Stimulated activated CD8-positive, alpha-beta memory T cell treated with anti-CD3 and anti-CD28 coated beads, Interleukin-7, amount 100 ng/mL, for 48 hours (primary cell): ENCODE measurements around the gene AP2B1.
"Not testable (repeated sequence)": the region's sequence is repeated elsewhere in the genome, so short reads cannot be mapped to it uniquely, and the experiment has no call there.

ENCODE experiments used
- DNase-seq, 2 donors: peaks; one replicate each; pipeline ENCODE4 v3.0.0-alpha.2; 2020; ENCODE audit warnings: low read depth in 1 of 2; ENCODE audit errors: extremely low read depth in 1 of 2

The AP2B1 gene

DNA sequence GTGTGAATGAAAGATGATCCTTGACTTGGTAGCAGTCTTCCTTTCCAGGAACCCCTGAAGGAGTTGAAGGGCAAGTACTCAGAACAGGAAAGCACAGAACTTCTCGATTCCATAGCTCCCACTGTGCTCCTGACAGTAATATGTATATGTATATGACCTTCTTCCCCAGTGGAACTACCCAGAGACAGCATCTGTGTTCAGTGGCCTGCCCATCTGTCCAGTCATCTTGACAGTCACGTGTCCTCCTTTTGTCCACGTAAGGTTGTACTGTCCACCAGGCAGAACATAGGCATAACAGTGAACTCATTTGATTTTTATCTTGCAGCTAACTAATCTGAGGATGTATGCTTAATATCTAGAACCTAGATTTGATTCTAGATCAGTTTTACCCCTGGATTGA is 106.5 kb downstream of the AP2B1 start:
- DNase-seq, result no peak

DNA sequence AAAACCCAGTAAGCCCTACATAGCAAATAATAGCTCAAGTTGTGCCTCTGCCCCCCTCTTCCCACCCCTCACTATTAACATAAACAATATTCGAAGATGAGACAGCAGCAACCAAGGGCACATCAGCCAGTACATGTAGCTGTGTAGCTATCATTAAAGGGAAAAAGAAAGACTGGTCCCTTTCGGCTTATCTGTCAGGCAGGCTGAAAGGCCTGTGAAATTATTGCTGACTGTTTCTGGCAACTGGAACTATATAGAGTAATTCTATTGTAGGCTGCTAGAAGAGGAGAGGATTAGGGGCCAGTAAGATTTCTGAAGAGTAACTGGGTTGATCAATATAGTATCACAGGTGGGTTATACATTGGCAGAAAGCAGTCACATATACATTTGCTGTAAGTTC is 107.8 kb downstream of the AP2B1 start:
- no peak for DNase-seq

DNA sequence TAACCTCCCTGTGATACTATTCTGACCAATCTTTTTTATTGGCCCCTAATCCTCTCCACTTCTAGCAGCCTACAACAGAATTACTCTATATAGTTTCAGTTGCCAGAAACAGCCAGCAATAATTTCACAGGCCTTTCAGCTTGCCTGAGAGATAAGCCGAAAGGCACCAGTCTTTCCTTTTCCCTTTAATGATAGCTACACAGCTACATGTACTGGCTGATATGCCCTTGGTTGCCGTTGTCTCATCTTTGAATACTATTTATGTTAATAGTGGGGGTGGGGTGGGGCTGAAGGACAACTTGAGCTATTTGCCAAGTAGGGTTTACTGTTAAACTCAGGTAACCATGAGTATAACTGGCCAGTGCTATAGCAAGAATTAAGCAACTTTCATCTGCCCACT is 108.5 kb downstream of the AP2B1 start:
- DNase-seq, result no peak

DNA sequence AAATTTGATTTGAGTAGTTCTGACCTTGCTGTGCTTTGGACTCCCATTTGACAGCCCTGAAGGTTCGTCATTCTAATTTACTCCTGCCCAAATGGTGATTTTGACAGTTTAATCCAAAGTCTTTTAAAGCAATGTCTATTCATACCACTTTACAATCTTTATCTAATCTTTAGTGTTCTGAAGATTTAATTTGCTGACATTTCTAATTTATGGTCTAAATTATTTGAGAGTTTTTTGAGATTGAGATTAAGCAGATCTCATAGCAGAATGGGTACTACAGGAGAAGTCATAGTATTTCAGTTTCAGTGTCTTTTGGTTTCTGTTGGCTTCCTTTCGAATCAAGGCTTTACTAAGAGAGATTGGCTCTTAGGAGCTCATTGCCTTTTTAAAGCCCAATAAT is 111.7 kb downstream of the AP2B1 start:
- no peak for DNase-seq

DNA sequence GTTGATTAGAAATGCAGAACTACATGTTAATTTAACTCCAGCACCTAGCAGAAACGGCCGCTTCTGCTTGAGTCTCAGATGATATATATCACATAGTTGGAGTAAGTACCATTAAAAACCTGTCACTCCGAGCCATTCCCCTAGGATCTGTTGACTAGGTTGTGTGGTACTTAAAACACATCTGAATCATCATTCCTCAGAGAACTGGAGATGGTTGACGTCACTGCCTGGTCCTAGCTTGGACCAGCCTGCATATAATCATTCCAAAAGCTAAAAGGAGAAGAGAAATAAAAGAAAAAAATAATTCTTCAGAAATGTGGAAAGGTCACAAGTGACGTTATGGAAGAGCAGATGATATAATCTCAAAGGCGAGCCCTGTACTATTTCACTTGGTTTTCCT is 113.0 kb downstream of the AP2B1 start:
- DNase-seq, result no peak

DNA sequence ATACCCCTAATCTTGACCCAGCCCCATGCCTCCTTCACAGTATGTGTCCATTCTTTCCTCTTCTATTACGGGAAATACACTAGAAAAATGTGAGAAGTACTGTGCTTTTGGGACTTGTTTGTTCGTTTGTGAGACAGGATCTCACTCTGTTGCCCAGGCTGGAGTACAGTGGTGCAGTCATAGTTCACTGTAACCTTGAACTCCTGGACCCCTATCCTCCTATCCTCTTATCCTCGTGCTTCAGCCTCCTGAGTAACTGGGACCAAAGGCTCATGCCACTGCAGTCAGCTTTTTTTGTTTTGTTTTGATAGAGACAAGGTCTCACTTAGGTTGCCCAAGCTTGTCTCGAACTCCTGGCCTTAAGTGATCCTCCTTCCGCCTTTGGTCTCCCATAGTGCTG is 114.4 kb downstream of the AP2B1 start:
- DNase-seq, result no peak

DNA sequence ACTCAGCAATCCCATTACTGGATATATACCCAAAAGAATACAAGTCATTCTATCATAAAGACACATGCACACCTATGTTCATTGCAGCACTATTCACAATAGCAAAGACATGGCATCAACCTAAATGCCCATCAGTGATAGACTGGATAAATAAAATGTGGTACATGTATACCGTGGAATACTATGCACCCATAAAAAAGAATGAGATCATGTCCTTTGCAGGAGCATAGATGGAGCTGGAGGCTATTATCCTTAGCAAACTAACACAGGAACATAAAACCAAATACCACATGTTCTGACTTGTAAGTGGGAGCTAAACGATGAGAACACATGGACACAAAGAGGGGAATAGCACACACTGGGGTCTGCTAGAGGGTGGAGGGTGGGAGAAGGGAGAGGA is 116.2 kb downstream of the AP2B1 start:
- DNase-seq, result not testable (repeated sequence)

DNA sequence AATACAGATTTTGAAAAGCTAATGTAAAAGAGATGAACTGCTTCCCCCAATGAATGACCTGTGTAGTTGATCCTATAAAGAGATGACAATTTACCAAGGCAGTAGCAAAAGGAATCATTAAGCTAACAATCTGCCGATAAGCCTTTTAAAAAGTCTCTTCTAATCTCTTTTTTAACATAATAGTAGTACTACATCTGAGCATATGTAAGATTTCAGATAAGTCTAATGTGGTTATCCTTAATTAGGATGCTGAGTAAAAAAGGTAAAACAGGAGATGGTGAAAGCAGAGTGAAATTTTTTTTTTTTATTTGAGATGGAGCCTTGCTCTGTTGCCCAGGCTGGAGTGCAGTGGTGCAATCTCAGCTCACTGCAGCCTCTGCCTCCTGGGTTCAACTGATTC is 118.1 kb downstream of the AP2B1 start:
- DNase-seq, result no peak

DNA sequence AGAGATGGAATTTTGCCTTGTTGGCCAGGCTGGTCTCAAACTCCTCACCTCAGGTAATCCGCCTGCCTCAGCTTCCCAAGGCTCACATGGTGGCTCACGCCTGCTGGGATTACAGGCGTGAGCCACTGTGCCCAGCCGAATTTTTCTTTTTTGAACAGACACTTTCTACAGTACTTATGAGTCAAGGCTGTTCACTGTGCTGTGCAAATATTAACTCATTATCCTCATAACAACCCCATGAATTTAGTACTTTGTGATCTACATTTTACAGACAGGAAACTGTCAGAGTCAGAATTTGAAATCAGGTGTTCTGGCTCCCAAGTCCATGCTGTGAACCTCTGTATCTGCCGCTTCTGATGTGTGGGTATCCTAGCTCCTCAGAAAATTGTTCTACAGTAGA is 118.6 kb downstream of the AP2B1 start:
- no peak for DNase-seq

DNA sequence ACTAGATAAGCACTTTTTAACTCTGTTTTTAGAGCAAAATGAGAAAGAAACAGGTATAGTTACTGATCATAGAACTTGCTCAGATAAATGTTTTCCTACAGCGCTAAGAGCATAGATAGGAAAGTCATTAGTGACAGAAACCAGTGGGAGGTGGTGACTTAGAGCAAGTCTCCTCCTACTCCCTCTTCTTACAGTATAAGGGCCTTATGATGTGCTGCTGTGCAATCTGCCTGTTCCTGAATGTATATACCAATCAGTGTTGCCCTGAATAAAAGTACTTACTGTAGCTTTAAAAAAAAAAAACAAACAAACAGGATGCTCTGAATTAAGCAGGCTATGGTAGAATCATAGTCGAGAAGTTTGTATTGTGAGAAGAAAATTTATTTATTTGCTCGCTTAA is 121.0 kb downstream of the AP2B1 start:
- no peak for DNase-seq

DNA sequence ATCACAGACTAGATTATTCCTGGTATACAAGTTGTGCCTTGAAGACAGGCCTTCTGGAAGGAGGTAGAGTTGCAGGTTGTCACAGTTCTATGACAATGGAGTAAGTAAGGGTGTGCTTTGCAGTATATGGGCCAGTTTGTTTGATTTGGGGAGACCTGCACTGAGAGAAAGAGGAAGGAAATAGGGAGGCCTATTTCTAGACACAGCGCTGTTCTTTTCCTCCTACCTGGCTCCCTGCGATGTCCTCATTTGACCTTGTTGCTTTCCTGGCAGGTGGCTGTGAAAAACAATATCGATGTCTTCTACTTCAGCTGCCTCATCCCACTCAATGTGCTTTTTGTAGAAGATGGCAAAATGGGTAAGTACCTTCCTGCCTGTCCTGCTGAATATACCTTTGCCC is 121.8 kb downstream of the AP2B1 start:
- no peak for DNase-seq

DNA sequence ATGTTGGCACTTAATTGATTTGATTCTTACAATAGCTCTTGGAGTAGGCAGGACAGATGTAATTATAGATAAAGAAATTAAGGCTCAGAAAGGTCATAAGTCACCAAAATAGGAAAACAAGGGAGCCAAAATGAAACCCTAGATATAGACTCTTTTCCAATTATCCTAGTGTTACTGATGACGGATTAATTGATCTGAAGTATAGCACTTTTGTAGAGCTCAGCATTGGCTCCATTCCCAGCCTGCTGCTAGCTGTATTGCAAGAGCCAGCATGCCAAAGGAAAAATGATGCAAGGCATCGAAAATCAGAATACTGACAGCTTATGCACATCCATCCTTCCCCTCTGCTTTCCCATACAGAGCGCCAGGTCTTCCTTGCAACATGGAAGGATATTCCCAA is 122.8 kb downstream of the AP2B1 start:
- no peak for DNase-seq

DNA sequence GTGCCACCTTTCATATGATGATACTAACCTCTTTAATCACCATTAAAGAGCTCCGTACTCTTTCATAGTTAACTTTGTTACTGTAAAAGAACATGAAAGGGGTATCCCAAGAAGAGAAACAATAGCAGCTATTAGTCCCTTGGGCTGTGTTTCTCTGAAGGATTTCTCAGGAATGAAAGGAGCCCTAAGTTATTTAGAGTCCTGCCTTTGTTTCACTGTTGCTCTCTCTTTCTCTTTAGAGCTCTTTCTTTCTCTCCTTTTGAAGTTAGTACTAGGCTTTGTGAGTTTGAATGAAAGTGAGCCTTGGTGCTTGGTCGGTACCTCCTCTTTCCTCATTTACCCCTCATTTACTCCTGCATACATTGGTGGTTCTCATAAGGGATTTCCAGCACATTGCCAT is 123.8 kb downstream of the AP2B1 start:
- no peak for DNase-seq

DNA sequence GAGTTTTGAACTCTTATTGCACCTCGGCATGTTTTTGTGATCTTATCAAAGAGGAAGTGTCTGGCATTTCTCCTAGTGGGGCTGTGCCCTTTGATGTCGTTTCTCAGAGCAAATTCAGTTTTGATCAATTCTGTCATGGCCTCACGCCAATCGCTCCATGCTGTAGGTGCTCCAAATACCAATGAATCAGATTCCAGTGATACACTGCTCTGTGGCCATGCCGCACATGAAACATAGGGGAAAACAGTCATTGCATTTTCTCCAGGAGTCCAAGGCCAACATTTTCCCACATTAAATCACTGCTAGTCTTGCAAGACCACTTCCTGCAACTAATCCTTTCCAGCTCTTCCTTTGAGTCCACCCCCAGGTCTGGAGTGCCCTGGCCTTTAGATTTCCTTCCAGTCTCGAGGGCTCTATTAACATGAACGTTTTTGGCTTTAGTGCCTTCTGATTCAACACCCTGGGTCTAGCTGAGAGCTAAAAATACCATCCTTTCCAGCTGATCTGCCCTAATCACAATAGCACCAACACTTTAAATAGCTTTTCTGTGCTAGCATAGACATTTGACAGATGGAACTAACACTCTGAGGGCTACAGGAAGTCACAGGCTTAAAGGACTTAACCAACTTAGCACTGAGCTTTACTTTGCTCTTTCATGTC is 126.1 kb downstream of the AP2B1 start:
- DNase-seq, result no peak

DNA sequence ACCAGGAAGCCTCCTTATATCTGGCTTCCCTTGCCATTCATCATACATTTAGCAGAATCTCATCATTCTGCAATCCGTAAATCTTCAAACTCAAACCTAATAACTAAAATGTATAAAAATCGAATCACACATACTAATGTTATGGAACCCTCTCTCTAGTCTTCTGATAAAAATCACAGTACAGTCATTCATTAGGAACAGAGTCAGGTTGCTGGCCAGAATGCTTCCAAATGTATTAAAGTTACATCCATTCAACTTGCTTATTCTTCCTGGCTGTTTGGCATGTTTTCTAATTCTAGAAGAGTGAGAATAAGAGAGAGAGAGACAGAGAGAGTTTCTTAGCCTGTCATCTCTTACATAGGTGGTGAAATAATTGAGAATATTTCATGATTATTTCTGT is 127.9 kb downstream of the AP2B1 start:
- no peak for DNase-seq

DNA sequence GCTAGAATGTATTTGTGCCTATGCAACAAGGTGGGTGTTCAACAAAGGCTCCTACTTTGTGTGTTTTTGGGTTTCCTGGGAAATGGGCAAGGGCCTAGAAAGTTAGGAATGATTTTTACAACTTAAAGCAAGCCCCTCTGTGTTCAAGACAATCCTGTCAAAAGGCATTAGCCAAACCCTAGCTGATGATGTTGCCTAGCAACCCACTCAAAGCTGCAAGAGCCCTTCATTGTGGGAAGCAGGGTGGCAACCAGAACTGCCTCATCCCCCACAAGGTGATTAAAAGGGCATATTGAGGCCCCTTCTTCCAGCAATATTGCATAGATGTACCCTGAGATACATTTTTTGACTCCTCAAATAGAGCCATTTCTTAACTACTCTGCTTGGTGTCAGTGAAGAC is 128.3 kb downstream of the AP2B1 start:
- DNase-seq, result no peak

DNA sequence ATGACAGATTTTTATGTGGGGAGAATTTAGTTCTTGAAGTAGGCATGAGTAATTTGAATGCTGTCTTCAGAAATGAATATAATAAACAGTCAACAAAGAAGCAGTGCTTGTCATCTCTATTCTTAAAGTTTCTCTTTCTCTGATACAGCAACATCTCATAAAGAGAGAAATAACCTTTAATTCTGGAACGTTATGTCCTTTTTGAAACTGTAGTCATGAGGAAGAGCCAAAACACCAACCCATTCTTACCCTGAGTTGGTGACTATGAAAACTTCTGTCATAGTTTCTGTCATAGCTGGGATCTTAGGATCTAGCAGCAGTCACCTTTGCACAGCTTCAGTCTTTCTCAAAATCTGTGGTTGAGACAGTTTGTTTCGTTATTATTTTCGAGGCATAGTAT is 129.1 kb downstream of the AP2B1 start:
- no peak for DNase-seq

DNA sequence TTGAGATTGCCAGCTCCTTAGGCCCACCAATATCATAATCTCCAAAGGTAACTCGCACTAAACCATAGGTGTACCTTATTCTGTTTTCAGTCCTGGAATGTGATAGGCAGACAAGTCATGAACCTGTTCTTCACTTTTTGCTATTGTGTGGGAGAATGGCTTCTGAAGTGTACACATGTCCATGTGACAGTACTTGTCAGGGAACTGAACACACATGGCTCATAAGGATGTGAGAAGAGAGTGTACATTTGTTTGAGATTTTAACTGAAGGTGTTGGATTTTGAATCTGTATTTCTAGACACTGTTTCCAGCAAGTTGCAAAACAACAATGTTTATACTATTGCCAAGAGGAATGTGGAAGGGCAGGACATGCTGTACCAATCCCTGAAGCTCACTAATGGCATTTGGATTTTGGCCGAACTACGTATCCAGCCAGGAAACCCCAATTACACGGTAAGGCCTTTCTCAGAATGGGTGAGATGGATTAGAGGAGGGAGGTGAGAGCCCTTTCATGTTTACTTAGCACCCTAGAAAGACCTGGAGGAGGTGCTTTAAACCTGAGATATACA is 129.9 kb downstream of the AP2B1 start:
- no peak for DNase-seq

DNA sequence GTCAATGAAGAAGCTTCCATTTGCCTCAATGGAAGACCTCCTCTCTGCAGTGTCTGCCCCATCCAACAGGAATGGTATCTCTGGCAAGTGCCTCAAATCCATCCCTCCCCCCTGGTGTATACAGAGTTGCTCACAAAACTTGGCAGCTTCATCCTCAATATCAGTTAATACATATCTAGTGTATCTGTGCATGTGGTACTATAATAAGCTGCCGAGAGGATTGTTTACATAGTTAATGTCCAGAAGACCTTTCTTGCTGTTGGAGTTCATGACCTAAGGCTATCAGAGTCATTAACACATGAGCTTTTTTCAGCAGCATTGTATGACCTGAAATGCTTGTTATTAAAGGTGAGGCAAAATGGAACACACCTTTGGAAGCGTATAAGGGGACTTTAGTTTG is 130.4 kb downstream of the AP2B1 start:
- DNase-seq, result no peak

DNA sequence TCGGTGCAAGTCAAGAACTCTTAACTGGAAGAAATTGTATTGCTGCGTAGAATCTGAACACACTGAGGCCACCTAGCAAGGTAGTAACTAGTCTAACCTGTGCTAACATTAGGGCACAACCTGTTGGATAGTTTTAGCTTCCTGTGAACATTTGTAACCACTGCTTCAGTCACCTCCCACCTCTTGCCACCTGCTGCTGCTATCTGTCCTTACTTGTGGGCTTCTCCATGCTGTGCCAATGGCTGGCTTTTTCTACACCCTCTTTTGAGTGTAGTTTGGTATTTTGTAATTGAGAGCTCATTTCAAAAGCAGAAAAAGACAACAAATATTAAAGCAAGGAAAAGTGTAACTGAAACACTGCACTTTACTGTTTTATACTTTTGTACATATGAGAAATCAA is 136.6 kb downstream of the AP2B1 start:
- DNase-seq, result no peak

DNA sequence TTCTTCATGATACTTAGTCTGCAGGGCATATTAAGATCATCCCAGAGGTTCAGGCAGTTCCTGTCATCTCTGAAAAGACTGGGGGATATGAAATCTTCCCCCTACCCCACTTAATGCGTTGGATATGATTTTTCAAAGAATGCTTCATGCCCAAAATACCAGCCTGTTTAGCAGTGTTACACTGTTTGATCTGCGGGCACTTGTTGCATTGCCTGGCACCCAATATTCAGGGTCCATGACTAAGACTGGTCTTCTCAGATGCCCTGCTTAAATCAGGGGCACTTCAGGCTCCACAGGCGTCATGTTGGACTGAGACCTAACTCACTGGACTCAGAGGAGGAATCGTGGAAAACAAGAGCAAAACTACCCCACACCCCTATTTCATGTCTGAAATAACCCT is 137.9 kb downstream of the AP2B1 start:
- no peak for DNase-seq

DNA sequence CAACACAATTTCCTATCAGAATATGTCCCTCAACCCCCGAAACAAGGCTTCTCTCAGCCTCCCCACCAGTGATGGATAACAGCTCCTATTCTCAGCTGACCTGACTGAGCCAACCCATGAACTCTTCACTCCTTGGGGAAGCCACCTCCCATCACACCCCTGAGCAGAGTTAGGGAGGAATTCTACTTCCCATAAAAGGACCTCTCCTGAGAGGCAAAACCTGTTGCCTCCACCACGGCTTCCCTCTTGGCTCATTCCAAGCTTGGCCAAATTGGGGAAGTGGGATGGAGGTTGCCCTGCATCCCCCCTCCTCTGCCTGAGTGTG is 138.6 kb downstream of the AP2B1 start:
- DNase-seq, result no peak
